ENCODE results near the gene ATP6V1G1. TPM values are rescaled to one million over a fixed set of nuclear protein-coding genes. Genes with fewer than 3 reads are reported as not detected.

Gene ATP6V1G1
- total and polyA plus RNA-seq, 4 donors: 102 to 213 (median 168) TPM

- Histone ChIP-seq H3K4me3 (no peak overlapping the region), H3K9me3 (ENCODE audit: control insufficient read depth in 4 of 4, insufficient read depth in 3 of 4, low read length in 3 of 4) (peaks cover 0 to 2% (median 0%) of the 10 kb centered on the region in 4 donors), H3K27me3 (ENCODE audit: control insufficient read depth in 3 of 3, insufficient read depth in 3 of 3, low read length in 2 of 3) (no peaks in the 10 kb centered on the region), H3K9ac (ENCODE audit: insufficient read depth in 1 of 2, low read length in 2 of 2) (no peak overlapping the region), H3K36me3 (ENCODE audit: control insufficient read depth in 4 of 4, insufficient read depth in 4 of 4, low read length in 4 of 4) (peaks cover 0 to 32% (median 28%) of the 10 kb centered on the region in 4 donors), H3K4me1 (ENCODE audit: control insufficient read depth in 5 of 5, insufficient read depth in 5 of 5, low read length in 5 of 5) (peaks cover 0 to 6% (median 0%) of the 10 kb centered on the region in 5 donors), H3K27ac (ENCODE audit: low read depth in 1 of 2, low read length in 1 of 2) (no peak overlapping the region)
- ATAC-seq (ENCODE audit: insufficient read depth, low FRiP score) (no peak), DNase-seq (no peak)
- WGBS, 2 donors: 96% methylated on average over 2 of the region's 2 CpGs
- TF ChIP-seq, protein P1, sequence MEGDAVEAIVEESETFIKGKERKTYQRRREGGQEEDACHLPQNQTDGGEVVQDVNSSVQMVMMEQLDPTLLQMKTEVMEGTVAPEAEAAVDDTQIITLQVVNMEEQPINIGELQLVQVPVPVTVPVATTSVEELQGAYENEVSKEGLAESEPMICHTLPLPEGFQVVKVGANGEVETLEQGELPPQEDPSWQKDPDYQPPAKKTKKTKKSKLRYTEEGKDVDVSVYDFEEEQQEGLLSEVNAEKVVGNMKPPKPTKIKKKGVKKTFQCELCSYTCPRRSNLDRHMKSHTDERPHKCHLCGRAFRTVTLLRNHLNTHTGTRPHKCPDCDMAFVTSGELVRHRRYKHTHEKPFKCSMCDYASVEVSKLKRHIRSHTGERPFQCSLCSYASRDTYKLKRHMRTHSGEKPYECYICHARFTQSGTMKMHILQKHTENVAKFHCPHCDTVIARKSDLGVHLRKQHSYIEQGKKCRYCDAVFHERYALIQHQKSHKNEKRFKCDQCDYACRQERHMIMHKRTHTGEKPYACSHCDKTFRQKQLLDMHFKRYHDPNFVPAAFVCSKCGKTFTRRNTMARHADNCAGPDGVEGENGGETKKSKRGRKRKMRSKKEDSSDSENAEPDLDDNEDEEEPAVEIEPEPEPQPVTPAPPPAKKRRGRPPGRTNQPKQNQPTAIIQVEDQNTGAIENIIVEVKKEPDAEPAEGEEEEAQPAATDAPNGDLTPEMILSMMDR (IDR thresholded peaks at IDR 0.05; ENCODE audit: control extremely low read depth, extremely low read depth): no peak
Measured at GRCh38 chr9:114624677-114625076, 37.1 kb downstream of the ATP6V1G1 start.

DNA sequence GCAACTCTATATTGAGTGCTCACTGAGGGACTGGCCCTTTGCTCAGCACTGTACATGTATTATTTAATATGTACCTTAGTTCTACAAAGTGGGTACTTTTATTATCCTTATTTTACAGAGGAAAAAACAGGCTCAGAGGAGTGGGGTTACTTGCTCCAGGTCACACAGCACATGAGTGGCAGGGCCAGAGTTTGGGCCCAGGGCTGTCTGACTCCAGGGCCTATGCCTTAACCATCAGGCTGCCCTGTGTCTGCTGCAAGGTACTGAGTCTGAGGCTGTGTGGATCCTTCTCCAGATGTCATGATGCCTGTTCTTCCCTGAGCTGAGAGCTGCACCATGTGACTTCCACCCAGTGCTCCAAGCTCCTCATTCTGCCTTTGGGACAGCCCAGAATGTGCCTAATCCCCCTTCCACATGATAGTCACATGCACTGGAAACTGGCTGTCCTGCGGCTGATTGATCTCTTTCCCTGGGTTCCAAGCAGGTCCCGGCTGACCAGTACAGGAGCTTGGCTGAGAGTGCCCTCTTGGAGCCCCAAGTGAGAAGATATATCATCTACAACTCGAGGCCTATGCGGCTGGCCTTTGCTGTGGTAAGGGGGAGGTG is 38.9 kb downstream of the ATP6V1G1 start:
- DNase-seq (no peak), ATAC-seq (ENCODE audit: insufficient read depth, low FRiP score) (no peak)
- H3K9me3 ChIP-seq (ENCODE audit: control insufficient read depth in 4 of 4, insufficient read depth in 3 of 4, low read length in 3 of 4): peaks cover 0 to 2% (median 0%) of the 10 kb centered on the region in 4 donors
- 93% methylated on average over 4 of the region's 4 CpGs for WGBS, 2 donors
- no peak overlapping the region for H3K27ac ChIP-seq (ENCODE audit: low read depth in 1 of 2, low read length in 1 of 2)
- H3K36me3 ChIP-seq (ENCODE audit: control insufficient read depth in 4 of 4, insufficient read depth in 4 of 4, low read length in 4 of 4): peaks cover 0 to 43% (median 32%) of the 10 kb centered on the region in 4 donors
- H3K9ac ChIP-seq (ENCODE audit: insufficient read depth in 1 of 2, low read length in 2 of 2): no peak overlapping the region
- peaks cover 0 to 6% (median 0%) of the 10 kb centered on the region in 5 donors for H3K4me1 ChIP-seq (ENCODE audit: control insufficient read depth in 5 of 5, insufficient read depth in 5 of 5, low read length in 5 of 5)
- H3K27me3 ChIP-seq (ENCODE audit: control insufficient read depth in 3 of 3, insufficient read depth in 3 of 3, low read length in 2 of 3): no peaks in the 10 kb centered on the region
- H3K4me3 ChIP-seq: no peak overlapping the region
- TF ChIP-seq, protein P1 (IDR thresholded peaks at IDR 0.05; ENCODE audit: control extremely low read depth, extremely low read depth): no peak

DNA sequence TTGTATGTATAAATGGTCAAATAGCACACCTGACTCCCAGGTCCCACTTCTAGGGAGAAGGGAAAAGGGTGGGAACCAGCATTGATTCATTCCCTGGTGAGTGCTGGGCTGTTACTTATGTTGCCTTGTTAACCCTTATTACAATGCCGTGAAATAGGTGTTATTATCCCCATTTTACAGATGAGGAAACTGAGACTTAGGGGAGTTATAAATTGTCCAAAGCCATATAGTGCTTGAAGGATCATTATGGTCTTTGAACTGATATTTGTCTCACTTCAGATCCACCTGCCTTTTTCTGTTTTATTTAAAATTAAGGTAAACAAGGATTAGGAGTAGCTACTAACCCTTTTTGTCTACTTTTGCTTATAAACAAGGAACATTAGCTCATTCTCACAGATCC is 40.0 kb downstream of the ATP6V1G1 start:
- Histone ChIP-seq H3K4me3 (no peak overlapping the region), H3K27me3 (ENCODE audit: control insufficient read depth in 3 of 3, insufficient read depth in 3 of 3, low read length in 2 of 3) (no peaks in the 10 kb centered on the region), H3K4me1 (ENCODE audit: control insufficient read depth in 5 of 5, insufficient read depth in 5 of 5, low read length in 5 of 5) (no peaks in the 10 kb centered on the region), H3K9me3 (ENCODE audit: control insufficient read depth in 4 of 4, insufficient read depth in 3 of 4, low read length in 3 of 4) (peaks cover 0 to 2% (median 0%) of the 10 kb centered on the region in 4 donors), H3K27ac (ENCODE audit: low read depth in 1 of 2, low read length in 1 of 2) (no peak overlapping the region), H3K9ac (ENCODE audit: insufficient read depth in 1 of 2, low read length in 2 of 2) (no peak overlapping the region), H3K36me3 (ENCODE audit: control insufficient read depth in 4 of 4, insufficient read depth in 4 of 4, low read length in 4 of 4) (peaks cover 0 to 44% (median 30%) of the 10 kb centered on the region in 4 donors)
- TF ChIP-seq, protein P1 (IDR thresholded peaks at IDR 0.05; ENCODE audit: control extremely low read depth, extremely low read depth): no peak
- DNase-seq (no peak), ATAC-seq (ENCODE audit: insufficient read depth, low FRiP score) (no peak)
- WGBS, 2 donors: 97% methylated on average over 1 of the region's 1 CpG

Data from lung (tissue), 12 donors.